ENCODE results near the gene FAM53A.
"Not testable (repeated sequence)": the region's sequence is repeated elsewhere in the genome, so short reads cannot be mapped to it uniquely, and the experiment has no call there.

FAM53A gene

GRCh38 chr4:1642196-1642951, 41.7 kb downstream of the FAM53A start:
- Histone ChIP-seq H3K4me1 (ENCODE audit: control insufficient read depth, insufficient read depth, low read length) (peaks cover 5% of the 10 kb centered on the region), H3K27ac (ENCODE audit: low read depth, low read length) (no peak overlapping the region), H3K27me3 (ENCODE audit: control insufficient read depth, insufficient read depth, low read length) (no peaks in the 10 kb centered on the region), H3K9ac (ENCODE audit: low read length) (no peak overlapping the region), H3K9me3 (ENCODE audit: control insufficient read depth, insufficient read depth, low read depth, low read length) (no peaks in the 10 kb centered on the region), H3K4me3 (ENCODE audit: low read depth, low read length) (no peak overlapping the region), H3K36me3 (ENCODE audit: control insufficient read depth, insufficient read depth, low read length) (no peaks in the 10 kb centered on the region)

DNA sequence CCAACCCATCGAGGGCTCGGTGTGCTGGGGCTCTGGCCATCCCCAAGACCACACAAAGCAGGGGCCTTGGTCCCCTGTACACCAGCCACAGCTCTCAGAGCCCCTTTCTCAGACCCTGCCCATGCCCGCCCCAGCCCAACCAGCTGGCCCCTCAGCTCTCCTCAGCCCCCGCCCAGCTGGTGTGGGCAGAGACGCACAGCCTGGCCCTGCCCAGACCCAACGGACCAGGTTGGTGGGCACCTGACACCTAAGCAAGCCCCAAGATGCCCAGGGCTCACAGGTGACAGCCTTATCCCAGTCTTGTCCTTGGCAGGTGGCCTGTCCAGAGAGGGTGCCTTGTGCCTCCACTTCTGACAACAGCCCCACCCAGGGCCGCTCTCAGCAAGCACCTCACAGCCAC, 42.4 kb downstream of the FAM53A start:
- H3K4me1 ChIP-seq (ENCODE audit: control insufficient read depth, insufficient read depth, low read length) = peaks cover 5% of the 10 kb centered on the region
- no peaks in the 10 kb centered on the region for H3K36me3 ChIP-seq (ENCODE audit: control insufficient read depth, insufficient read depth, low read length)
- no peak overlapping the region for H3K9ac ChIP-seq (ENCODE audit: low read length)

GRCh38 chr4:1640716-1641503, 43.2 kb downstream of the FAM53A start:
- not testable (repeated sequence) for H3K4me1 ChIP-seq (ENCODE audit: control insufficient read depth, insufficient read depth, low read length); H3K27me3 ChIP-seq (ENCODE audit: control insufficient read depth, insufficient read depth, low read length); H3K9me3 ChIP-seq (ENCODE audit: control insufficient read depth, insufficient read depth, low read depth, low read length); H3K27ac ChIP-seq (ENCODE audit: low read depth, low read length); H3K9ac ChIP-seq (ENCODE audit: low read length); H3K4me3 ChIP-seq (ENCODE audit: low read depth, low read length); H3K36me3 ChIP-seq (ENCODE audit: control insufficient read depth, insufficient read depth, low read length)

More for the DNA sequence above, 42.4 kb downstream of the FAM53A start:
- Histone ChIP-seq H3K9me3 (ENCODE audit: control insufficient read depth, insufficient read depth, low read depth, low read length) (no peaks in the 10 kb centered on the region), H3K27me3 (ENCODE audit: control insufficient read depth, insufficient read depth, low read length) (no peaks in the 10 kb centered on the region), H3K27ac (ENCODE audit: low read depth, low read length) (no peak overlapping the region), H3K4me3 (ENCODE audit: low read depth, low read length) (no peak overlapping the region)

DNA sequence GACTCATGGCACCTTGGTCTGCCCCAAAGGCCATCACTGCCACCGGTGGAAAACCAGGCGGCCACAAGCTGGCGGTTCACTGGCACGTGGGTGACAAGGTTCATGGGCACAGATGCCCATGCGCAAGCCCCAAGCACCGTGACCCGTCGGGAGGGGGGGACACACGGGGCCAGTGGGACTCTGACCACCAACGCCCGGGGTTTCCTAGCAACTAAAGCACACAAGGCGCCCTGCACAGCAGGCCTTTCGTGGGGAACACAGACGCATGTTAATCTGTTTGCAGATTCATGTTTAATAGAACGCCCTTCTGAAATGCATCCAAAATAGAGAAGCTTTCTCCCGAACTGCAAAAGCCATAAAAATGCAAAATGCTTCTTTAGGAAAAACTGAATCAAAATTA, 43.9 kb downstream of the FAM53A start:
- H3K36me3 ChIP-seq (ENCODE audit: control insufficient read depth, insufficient read depth, low read length) = no peaks in the 10 kb centered on the region
- H3K4me3 ChIP-seq (ENCODE audit: low read depth, low read length) = no peak overlapping the region
- H3K27me3 ChIP-seq (ENCODE audit: control insufficient read depth, insufficient read depth, low read length) = no peaks in the 10 kb centered on the region
- peaks cover 5% of the 10 kb centered on the region for H3K4me1 ChIP-seq (ENCODE audit: control insufficient read depth, insufficient read depth, low read length)
- H3K9me3 ChIP-seq (ENCODE audit: control insufficient read depth, insufficient read depth, low read depth, low read length) = no peaks in the 10 kb centered on the region
- no peak overlapping the region for H3K9ac ChIP-seq (ENCODE audit: low read length)
- H3K27ac ChIP-seq (ENCODE audit: low read depth, low read length) = no peak overlapping the region

GRCh38 chr4:1639299-1639868, 44.7 kb downstream of the FAM53A start:
- H3K27me3 ChIP-seq (ENCODE audit: control insufficient read depth, insufficient read depth, low read length) = no peaks in the 10 kb centered on the region
- H3K9me3 ChIP-seq (ENCODE audit: control insufficient read depth, insufficient read depth, low read depth, low read length) = no peaks in the 10 kb centered on the region
- H3K4me3 ChIP-seq (ENCODE audit: low read depth, low read length) = no peak overlapping the region
- H3K4me1 ChIP-seq (ENCODE audit: control insufficient read depth, insufficient read depth, low read length) = no peaks in the 10 kb centered on the region
- no peak overlapping the region for H3K9ac ChIP-seq (ENCODE audit: low read length)
- H3K27ac ChIP-seq (ENCODE audit: low read depth, low read length) = no peak overlapping the region
- no peaks in the 10 kb centered on the region for H3K36me3 ChIP-seq (ENCODE audit: control insufficient read depth, insufficient read depth, low read length)

GRCh38 chr4:1638873-1639272, 45.2 kb downstream of the FAM53A start:
- Histone ChIP-seq H3K36me3 (ENCODE audit: control insufficient read depth, insufficient read depth, low read length) (no peaks in the 10 kb centered on the region), H3K4me1 (ENCODE audit: control insufficient read depth, insufficient read depth, low read length) (no peaks in the 10 kb centered on the region), H3K4me3 (ENCODE audit: low read depth, low read length) (no peak overlapping the region), H3K27ac (ENCODE audit: low read depth, low read length) (no peak overlapping the region), H3K9ac (ENCODE audit: low read length) (no peak overlapping the region), H3K9me3 (ENCODE audit: control insufficient read depth, insufficient read depth, low read depth, low read length) (no peaks in the 10 kb centered on the region), H3K27me3 (ENCODE audit: control insufficient read depth, insufficient read depth, low read length) (no peaks in the 10 kb centered on the region)

GRCh38 chr4:1638272-1638598, 45.9 kb downstream of the FAM53A start:
- Histone ChIP-seq H3K9ac (ENCODE audit: low read length) (no peak overlapping the region), H3K27me3 (ENCODE audit: control insufficient read depth, insufficient read depth, low read length) (no peaks in the 10 kb centered on the region), H3K36me3 (ENCODE audit: control insufficient read depth, insufficient read depth, low read length) (no peaks in the 10 kb centered on the region), H3K9me3 (ENCODE audit: control insufficient read depth, insufficient read depth, low read depth, low read length) (no peaks in the 10 kb centered on the region), H3K4me1 (ENCODE audit: control insufficient read depth, insufficient read depth, low read length) (no peaks in the 10 kb centered on the region), H3K4me3 (ENCODE audit: low read depth, low read length) (no peak overlapping the region), H3K27ac (ENCODE audit: low read depth, low read length) (no peak overlapping the region)

DNA sequence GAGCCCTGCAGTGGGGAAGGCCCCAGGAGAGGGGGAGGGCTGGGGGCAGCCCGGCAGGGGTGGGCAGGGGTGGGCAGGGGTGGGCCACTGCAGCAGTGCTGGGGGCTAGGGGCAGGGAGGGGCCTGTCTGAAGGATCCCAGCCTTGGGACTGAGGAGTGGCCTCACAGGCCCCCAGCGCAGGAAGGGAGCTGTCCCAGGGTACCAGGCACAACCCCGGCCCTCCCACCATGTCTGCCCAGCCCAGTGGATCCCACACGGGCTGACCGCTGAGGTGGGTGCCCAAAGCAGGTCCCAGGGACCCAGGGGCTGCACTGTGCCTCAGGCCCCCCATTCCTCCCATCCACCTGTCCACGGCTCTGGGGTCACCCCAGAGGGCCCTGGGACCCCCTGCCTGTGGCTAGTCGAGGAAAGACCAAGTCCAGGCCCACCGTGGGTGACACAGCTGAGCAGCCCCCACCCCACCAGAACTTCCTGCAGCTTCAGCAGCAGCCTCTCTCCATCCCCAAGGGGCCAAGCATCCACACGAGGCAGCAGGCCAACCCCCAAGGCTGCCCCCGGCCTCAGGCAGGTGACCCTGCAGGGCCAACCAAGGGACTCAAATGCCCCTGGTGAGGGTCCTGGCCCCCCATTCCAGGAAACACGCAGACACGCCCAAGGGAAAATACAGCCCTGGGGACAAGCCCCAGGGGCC, 46.4 kb downstream of the FAM53A start:
- no peak overlapping the region for H3K9ac ChIP-seq (ENCODE audit: low read length)

GRCh38 chr4:1636490-1637211, 47.5 kb downstream of the FAM53A start:
- H3K36me3 ChIP-seq (ENCODE audit: control insufficient read depth, insufficient read depth, low read length) = no peaks in the 10 kb centered on the region
- H3K4me3 ChIP-seq (ENCODE audit: low read depth, low read length) = no peak overlapping the region
- no peaks in the 10 kb centered on the region for H3K9me3 ChIP-seq (ENCODE audit: control insufficient read depth, insufficient read depth, low read depth, low read length)
- no peaks in the 10 kb centered on the region for H3K27me3 ChIP-seq (ENCODE audit: control insufficient read depth, insufficient read depth, low read length)
- no peak overlapping the region for H3K9ac ChIP-seq (ENCODE audit: low read length)
- no peaks in the 10 kb centered on the region for H3K4me1 ChIP-seq (ENCODE audit: control insufficient read depth, insufficient read depth, low read length)
- H3K27ac ChIP-seq (ENCODE audit: low read depth, low read length) = no peak overlapping the region

More for the DNA sequence above, 46.4 kb downstream of the FAM53A start:
- H3K36me3 ChIP-seq (ENCODE audit: control insufficient read depth, insufficient read depth, low read length) = no peaks in the 10 kb centered on the region
- H3K9me3 ChIP-seq (ENCODE audit: control insufficient read depth, insufficient read depth, low read depth, low read length) = no peaks in the 10 kb centered on the region
- no peak overlapping the region for H3K27ac ChIP-seq (ENCODE audit: low read depth, low read length)
- H3K27me3 ChIP-seq (ENCODE audit: control insufficient read depth, insufficient read depth, low read length) = no peaks in the 10 kb centered on the region
- H3K4me1 ChIP-seq (ENCODE audit: control insufficient read depth, insufficient read depth, low read length) = no peaks in the 10 kb centered on the region
- H3K4me3 ChIP-seq (ENCODE audit: low read depth, low read length) = no peak overlapping the region

GRCh38 chr4:1635464-1635863, 48.6 kb downstream of the FAM53A start:
- H3K27ac ChIP-seq (ENCODE audit: low read depth, low read length) = no peak overlapping the region
- no peaks in the 10 kb centered on the region for H3K9me3 ChIP-seq (ENCODE audit: control insufficient read depth, insufficient read depth, low read depth, low read length)
- no peaks in the 10 kb centered on the region; the same call in 1 of the 2 replicates for H3K27me3 ChIP-seq (ENCODE audit: control insufficient read depth, insufficient read depth, low read length)
- no peak overlapping the region for H3K9ac ChIP-seq (ENCODE audit: low read length)
- H3K4me3 ChIP-seq (ENCODE audit: low read depth, low read length) = no peak overlapping the region
- no peaks in the 10 kb centered on the region for H3K36me3 ChIP-seq (ENCODE audit: control insufficient read depth, insufficient read depth, low read length)
- H3K4me1 ChIP-seq (ENCODE audit: control insufficient read depth, insufficient read depth, low read length) = no peaks in the 10 kb centered on the region
